Measurements from ENCODE around the gene UBN2. TPM values are rescaled to one million over a fixed set of nuclear protein-coding genes. Genes with fewer than 3 reads are reported as not detected.

Gene UBN2
- total and polyA plus RNA-seq, 2 donors from 2014 or later = 2.0 to 22.2 TPM

DNA sequence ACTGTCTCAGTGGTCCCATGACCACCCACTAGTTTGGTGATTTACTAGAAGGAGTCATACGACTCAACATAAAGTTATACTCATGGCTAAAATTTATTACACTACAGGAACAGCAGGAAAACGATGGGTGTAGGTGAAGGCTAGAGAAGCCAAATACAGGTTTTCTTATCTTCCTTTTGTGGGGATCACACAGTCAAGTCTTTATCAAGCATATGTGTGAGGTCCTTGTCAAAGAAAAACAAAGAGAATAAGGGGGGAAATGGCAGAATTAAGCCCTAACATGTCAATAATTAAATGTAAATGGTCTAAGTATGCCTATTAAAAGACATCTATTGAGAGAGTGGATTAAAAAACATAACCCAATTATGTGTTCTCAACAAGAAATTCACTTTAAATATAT is 47.8 kb upstream of the UBN2 start:
- no peak overlapping the region for H3K4me3 ChIP-seq (ENCODE audit: low read length in 3 of 3)
- peaks cover 0 to 11% (median 2%) of the 10 kb centered on the region in 3 donors for H3K36me3 ChIP-seq (ENCODE audit: control insufficient read depth in 2 of 3, insufficient read depth in 3 of 3, low read length in 3 of 3)
- DNase-seq = no peak
- TF ChIP-seq, protein P1, sequence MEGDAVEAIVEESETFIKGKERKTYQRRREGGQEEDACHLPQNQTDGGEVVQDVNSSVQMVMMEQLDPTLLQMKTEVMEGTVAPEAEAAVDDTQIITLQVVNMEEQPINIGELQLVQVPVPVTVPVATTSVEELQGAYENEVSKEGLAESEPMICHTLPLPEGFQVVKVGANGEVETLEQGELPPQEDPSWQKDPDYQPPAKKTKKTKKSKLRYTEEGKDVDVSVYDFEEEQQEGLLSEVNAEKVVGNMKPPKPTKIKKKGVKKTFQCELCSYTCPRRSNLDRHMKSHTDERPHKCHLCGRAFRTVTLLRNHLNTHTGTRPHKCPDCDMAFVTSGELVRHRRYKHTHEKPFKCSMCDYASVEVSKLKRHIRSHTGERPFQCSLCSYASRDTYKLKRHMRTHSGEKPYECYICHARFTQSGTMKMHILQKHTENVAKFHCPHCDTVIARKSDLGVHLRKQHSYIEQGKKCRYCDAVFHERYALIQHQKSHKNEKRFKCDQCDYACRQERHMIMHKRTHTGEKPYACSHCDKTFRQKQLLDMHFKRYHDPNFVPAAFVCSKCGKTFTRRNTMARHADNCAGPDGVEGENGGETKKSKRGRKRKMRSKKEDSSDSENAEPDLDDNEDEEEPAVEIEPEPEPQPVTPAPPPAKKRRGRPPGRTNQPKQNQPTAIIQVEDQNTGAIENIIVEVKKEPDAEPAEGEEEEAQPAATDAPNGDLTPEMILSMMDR (IDR thresholded peaks at IDR 0.05; ENCODE audit: borderline replicate concordance, extremely low read depth, insufficient read depth) = no peak
- H3K27ac ChIP-seq (ENCODE audit: low read depth in 2 of 2, low read length in 2 of 2) = no peak overlapping the region
- no peaks in the 10 kb centered on the region for H3K9me3 ChIP-seq (ENCODE audit: control insufficient read depth in 2 of 3, insufficient read depth in 1 of 3, low read length in 3 of 3)
- no peaks in the 10 kb centered on the region for H3K4me1 ChIP-seq (ENCODE audit: control insufficient read depth in 2 of 3, insufficient read depth in 2 of 3, low read depth in 1 of 3, low read length in 3 of 3)
- FAIRE-seq = no peak
- no peaks in the 10 kb centered on the region for H3K27me3 ChIP-seq (ENCODE audit: control insufficient read depth, insufficient read depth, low read length)
- H3K9ac ChIP-seq (ENCODE audit: low read length in 3 of 3) = no peak overlapping the region
- intact Hi-C loops (cut with DNase I) = no loop called here

- Histone ChIP-seq H3K9ac (ENCODE audit: low read length in 3 of 3) (no peak overlapping the region), H3K27me3 (ENCODE audit: control insufficient read depth, insufficient read depth, low read length) (no peaks in the 10 kb centered on the region), H3K9me3 (ENCODE audit: control insufficient read depth in 2 of 3, insufficient read depth in 1 of 3, low read length in 3 of 3) (no peaks in the 10 kb centered on the region), H3K36me3 (ENCODE audit: control insufficient read depth in 2 of 3, insufficient read depth in 3 of 3, low read length in 3 of 3) (peaks cover 0 to 11% (median 2%) of the 10 kb centered on the region in 3 donors), H3K4me1 (ENCODE audit: control insufficient read depth in 2 of 3, insufficient read depth in 2 of 3, low read depth in 1 of 3, low read length in 3 of 3) (no peaks in the 10 kb centered on the region), H3K4me3 (ENCODE audit: low read length in 3 of 3) (no peak overlapping the region), H3K27ac (ENCODE audit: low read depth in 2 of 2, low read length in 2 of 2) (no peak overlapping the region)
- no peak for DNase-seq
- TF ChIP-seq, protein P1 (IDR thresholded peaks at IDR 0.05; ENCODE audit: borderline replicate concordance, extremely low read depth, insufficient read depth) = no peak
- intact Hi-C loops (cut with DNase I) = no loop called here
- no peak for FAIRE-seq
These were observed 47.1 kb upstream of the UBN2 start for GRCh38 chr7:139183878-139184338.

DNA sequence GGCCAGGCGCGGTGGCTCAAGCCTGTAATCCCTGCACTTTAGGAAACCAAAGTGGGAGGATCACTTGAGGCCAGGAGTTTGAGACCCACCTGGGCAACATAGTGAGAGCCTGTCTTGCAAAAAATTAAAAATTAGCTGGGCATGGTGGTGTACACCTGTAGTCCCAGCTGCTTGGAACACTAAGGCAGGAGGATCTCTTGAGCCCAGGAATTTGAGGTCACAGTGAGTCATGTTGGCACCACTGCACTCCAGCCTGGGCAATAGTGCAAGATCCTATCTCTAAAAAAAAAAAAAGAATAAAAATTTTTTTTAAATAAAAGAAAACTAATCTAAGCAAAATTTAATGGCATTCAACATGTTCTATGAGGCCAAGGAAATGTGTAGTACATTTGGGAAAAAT is 44.9 kb upstream of the UBN2 start:
- FAIRE-seq = no peak
- H3K36me3 ChIP-seq (ENCODE audit: control insufficient read depth in 2 of 3, insufficient read depth in 3 of 3, low read length in 3 of 3) = peaks cover 0 to 8% (median 2%) of the 10 kb centered on the region in 3 donors
- H3K9me3 ChIP-seq (ENCODE audit: control insufficient read depth in 2 of 3, insufficient read depth in 1 of 3, low read length in 3 of 3) = no peaks in the 10 kb centered on the region
- peak in 1 of 5 donors; percentile 32 for DNase-seq
- H3K9ac ChIP-seq (ENCODE audit: low read length in 3 of 3) = no peak overlapping the region
- TF ChIP-seq, protein P1 (IDR thresholded peaks at IDR 0.05; ENCODE audit: borderline replicate concordance, extremely low read depth, insufficient read depth) = no peak
- H3K4me3 ChIP-seq (ENCODE audit: low read length in 3 of 3) = no peak overlapping the region
- H3K27me3 ChIP-seq (ENCODE audit: control insufficient read depth, insufficient read depth, low read length) = no peaks in the 10 kb centered on the region
- no peaks in the 10 kb centered on the region for H3K4me1 ChIP-seq (ENCODE audit: control insufficient read depth in 2 of 3, insufficient read depth in 2 of 3, low read depth in 1 of 3, low read length in 3 of 3)
- intact Hi-C loops (cut with DNase I) = no loop called here
- H3K27ac ChIP-seq (ENCODE audit: low read depth in 2 of 2, low read length in 2 of 2) = no peak overlapping the region

DNA sequence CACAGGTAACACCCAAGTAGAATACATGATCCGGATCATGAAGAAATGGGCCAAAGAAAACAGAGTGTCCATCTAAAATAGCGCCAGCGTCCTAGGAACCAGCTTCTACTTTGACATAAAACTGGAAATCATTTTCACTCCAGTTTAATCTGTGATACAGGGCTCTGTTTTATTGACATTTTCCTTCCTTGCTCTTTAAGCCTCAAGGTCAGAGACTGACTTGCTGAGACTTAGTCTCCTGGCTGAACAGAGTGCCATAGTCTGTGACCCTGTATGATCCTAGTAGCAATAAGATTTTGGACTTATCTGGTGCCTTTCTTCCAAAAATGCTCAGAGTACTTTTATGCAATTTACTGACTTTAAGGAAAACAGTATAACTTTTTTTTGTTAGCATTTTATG is 41.7 kb upstream of the UBN2 start:
- Histone ChIP-seq H3K27me3 (ENCODE audit: control insufficient read depth, insufficient read depth, low read length) (no peaks in the 10 kb centered on the region), H3K9ac (ENCODE audit: low read length in 3 of 3) (no peak overlapping the region), H3K36me3 (ENCODE audit: control insufficient read depth in 2 of 3, insufficient read depth in 3 of 3, low read length in 3 of 3) (no peaks in the 10 kb centered on the region), H3K4me3 (ENCODE audit: low read length in 3 of 3) (no peak overlapping the region), H3K27ac (ENCODE audit: low read depth in 2 of 2, low read length in 2 of 2) (no peak overlapping the region), H3K4me1 (ENCODE audit: control insufficient read depth in 2 of 3, insufficient read depth in 2 of 3, low read depth in 1 of 3, low read length in 3 of 3) (no peaks in the 10 kb centered on the region), H3K9me3 (ENCODE audit: control insufficient read depth in 2 of 3, insufficient read depth in 1 of 3, low read length in 3 of 3) (no peaks in the 10 kb centered on the region)
- FAIRE-seq = no peak
- intact Hi-C loops (cut with DNase I) = no loop called here
- no peak for DNase-seq
- TF ChIP-seq, protein P1 (IDR thresholded peaks at IDR 0.05; ENCODE audit: borderline replicate concordance, extremely low read depth, insufficient read depth) = no peak

All from kidney (tissue), 14 donors.